Endodermal cell (in vitro differentiated cells): ENCODE data around the gene VPS16. TPM values are rescaled to one million over a fixed set of nuclear protein-coding genes. Genes with fewer than 3 reads are reported as not detected.

Experiments used
- DNase-seq: peaks from one replicate; pipeline ENCODE4 v3.0.0-alpha.2; 2017
- H3K27ac ChIP-seq: 2 replicates; pipeline ENCODE4 v1.5.1; 2013; ENCODE audit warnings: mild to moderate bottlenecking, low read depth, low read length, moderate library complexity
- H3K27me3 ChIP-seq: 2 replicates; pipeline ENCODE4 v1.6.1; 2013; ENCODE audit warnings: mild to moderate bottlenecking, low read length, moderate library complexity; ENCODE audit not compliant: insufficient read depth, control insufficient read depth, poor library complexity, severe bottlenecking
- H3K36me3 ChIP-seq: 2 replicates; pipeline ENCODE4 v1.7.0; 2013; ENCODE audit warnings: mild to moderate bottlenecking, low read length, moderate library complexity; ENCODE audit not compliant: control insufficient read depth, insufficient read depth
- H3K4me1 ChIP-seq: one replicate; pipeline ENCODE4 v1.7.0; 2013; ENCODE audit warnings: low read length; ENCODE audit not compliant: control insufficient read depth, insufficient read depth
- H3K4me3 ChIP-seq: 2 replicates; pipeline ENCODE4 v1.5.1; 2013; ENCODE audit warnings: mild to moderate bottlenecking, low read length, moderate library complexity
- H3K9ac ChIP-seq: 2 replicates; pipeline ENCODE4 v1.6.1; 2013; ENCODE audit warnings: mild to moderate bottlenecking, low read length, moderate library complexity; ENCODE audit not compliant: poor library complexity, severe bottlenecking; ENCODE audit errors: extremely low read depth
- H3K9me3 ChIP-seq: 2 replicates; pipeline ENCODE4 v1.6.1; 2013; ENCODE audit warnings: mild to moderate bottlenecking, low read length, moderate library complexity; ENCODE audit not compliant: control insufficient read depth
- H3K27ac Mint-ChIP-seq: 2 replicates; pipeline ENCODE4 v1.8.0; 2020; ENCODE audit warnings: mixed read lengths
- H3K27me3 Mint-ChIP-seq: 2 replicates; pipeline ENCODE4 v1.8.0; 2021; ENCODE audit warnings: mild to moderate bottlenecking, mixed read lengths; ENCODE audit not compliant: insufficient read depth
- H3K36me3 Mint-ChIP-seq: 2 replicates; pipeline ENCODE4 v1.8.0; 2020; ENCODE audit warnings: low read depth, mixed read lengths
- H3K4me1 Mint-ChIP-seq: 2 replicates; pipeline ENCODE4 v1.8.0; 2020; ENCODE audit warnings: mixed read lengths
- H3K4me3 Mint-ChIP-seq: 2 replicates; pipeline ENCODE4 v1.8.0; 2020; ENCODE audit warnings: mild to moderate bottlenecking, moderate library complexity, mixed read lengths
- H3K9me3 Mint-ChIP-seq: 2 replicates; pipeline ENCODE4 v1.8.0; 2020; ENCODE audit warnings: mild to moderate bottlenecking, mixed read lengths
- CTCF ChIP-seq: fragments of 200-600 bp; sonication (generic); conservative IDR thresholded peaks from 2 replicates; pipeline ENCODE4 v1.5.0; 2021; ENCODE audit warnings: antibody characterized with exemption, mild to moderate bottlenecking
- WGBS, 2 experiments: methylation state at CpG; one replicate each; pipeline versions ENCODE4 v1.1.5 to v1.1.7; 2013; ENCODE audit warnings: missing lambda C conversion rate in 2 of 2, mixed read lengths in 1 of 2; ENCODE audit not compliant: insufficient coverage in 1 of 2, insufficient read length in 1 of 2; 5-methylcytosine and 5-hydroxymethylcytosine counted together
- total RNA-seq, 2 donors: library from RNA; stranded (reverse); fragmentation: NEBNext Ultra II Directional in 1 of 2; extraction: Animal tissue kit (Norgen Biotek cat#: 25700) in 1 of 2; gene quantifications; 2 replicates in 1 of 2; 3 replicates in 1 of 2; pipeline ENCODE4 v1.2.1, GENCODE V29; 2021

The VPS16 gene
- total RNA-seq, 2 donors from 2014 or later: 36.8 to 37.5 TPM

DNA sequence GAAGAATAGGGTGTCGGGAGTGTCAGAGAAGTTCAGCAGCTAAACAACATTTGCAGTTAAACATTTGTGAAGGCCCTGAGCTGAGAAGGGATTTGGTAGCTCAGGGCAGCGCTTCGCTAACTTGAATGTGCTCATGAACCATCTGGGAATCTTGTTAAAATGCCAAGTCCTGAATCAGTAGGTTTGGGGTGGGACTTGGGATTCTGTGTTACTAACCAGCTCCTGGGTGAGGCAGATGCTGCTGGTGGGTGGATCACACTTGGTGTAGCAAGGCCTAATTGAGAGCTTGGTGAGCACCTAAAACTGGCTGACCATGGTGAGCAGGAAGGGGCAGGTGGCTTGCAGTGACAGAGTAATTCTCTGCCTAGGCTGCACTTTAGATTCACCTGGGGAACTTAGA is 38.6 kb downstream of the VPS16 start:
- Mint-ChIP-seq H3K27me3 (no peaks in the 10 kb centered on the region), H3K36me3 (peaks cover 12% of the 10 kb centered on the region), H3K4me3 (no peak overlapping the region), H3K9me3 (no peaks in the 10 kb centered on the region), H3K4me1 (peaks cover 25% of the 10 kb centered on the region), H3K27ac (no peak overlapping the region)
- Histone ChIP-seq H3K36me3 (no peaks in the 10 kb centered on the region), H3K9me3 (no peaks in the 10 kb centered on the region), H3K27me3 (no peaks in the 10 kb centered on the region), H3K27ac (no peak overlapping the region), H3K9ac (no peak overlapping the region), H3K4me3 (no peak overlapping the region), H3K4me1 (peaks cover 9% of the 10 kb centered on the region)
- DNase-seq: no peak
- no peak for TF ChIP-seq CTCF
- WGBS, 2 experiments: 97 to 98% methylated on average over 3 of the region's 3 CpGs

DNA sequence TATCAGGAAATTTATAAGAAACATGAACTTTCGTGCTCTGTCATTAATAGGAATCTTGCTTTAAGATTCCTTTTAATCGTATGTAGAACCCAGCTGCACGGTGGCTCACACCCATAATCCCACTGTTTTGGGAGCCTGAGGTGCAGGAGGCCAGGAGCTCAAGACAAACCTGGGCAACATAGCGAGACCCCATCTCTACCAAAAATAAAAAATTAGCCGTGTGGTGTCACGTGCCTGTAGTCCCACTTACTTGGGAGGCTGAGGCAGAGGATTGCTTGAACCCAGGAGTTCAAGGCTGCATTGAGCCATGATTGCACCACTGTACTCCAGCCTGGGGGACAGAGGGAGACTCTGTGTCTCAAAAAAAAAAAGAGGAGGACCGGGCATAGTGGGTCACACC is 40.1 kb downstream of the VPS16 start:
- Histone ChIP-seq H3K9ac (no peak overlapping the region), H3K9me3 (no peaks in the 10 kb centered on the region), H3K27me3 (no peaks in the 10 kb centered on the region), H3K27ac (no peak overlapping the region), H3K4me1 (no peaks in the 10 kb centered on the region), H3K4me3 (no peak overlapping the region), H3K36me3 (no peaks in the 10 kb centered on the region)
- Mint-ChIP-seq H3K4me1 (peaks cover 15% of the 10 kb centered on the region), H3K36me3 (peaks cover 18% of the 10 kb centered on the region), H3K9me3 (no peaks in the 10 kb centered on the region), H3K27ac (no peak overlapping the region), H3K27me3 (no peaks in the 10 kb centered on the region), H3K4me3 (no peak overlapping the region)
- 72 to 88% methylated on average over 6 to 7 of the region's 7 CpGs for WGBS, 2 experiments
- TF ChIP-seq CTCF: no peak
- DNase-seq: no peak

DNA sequence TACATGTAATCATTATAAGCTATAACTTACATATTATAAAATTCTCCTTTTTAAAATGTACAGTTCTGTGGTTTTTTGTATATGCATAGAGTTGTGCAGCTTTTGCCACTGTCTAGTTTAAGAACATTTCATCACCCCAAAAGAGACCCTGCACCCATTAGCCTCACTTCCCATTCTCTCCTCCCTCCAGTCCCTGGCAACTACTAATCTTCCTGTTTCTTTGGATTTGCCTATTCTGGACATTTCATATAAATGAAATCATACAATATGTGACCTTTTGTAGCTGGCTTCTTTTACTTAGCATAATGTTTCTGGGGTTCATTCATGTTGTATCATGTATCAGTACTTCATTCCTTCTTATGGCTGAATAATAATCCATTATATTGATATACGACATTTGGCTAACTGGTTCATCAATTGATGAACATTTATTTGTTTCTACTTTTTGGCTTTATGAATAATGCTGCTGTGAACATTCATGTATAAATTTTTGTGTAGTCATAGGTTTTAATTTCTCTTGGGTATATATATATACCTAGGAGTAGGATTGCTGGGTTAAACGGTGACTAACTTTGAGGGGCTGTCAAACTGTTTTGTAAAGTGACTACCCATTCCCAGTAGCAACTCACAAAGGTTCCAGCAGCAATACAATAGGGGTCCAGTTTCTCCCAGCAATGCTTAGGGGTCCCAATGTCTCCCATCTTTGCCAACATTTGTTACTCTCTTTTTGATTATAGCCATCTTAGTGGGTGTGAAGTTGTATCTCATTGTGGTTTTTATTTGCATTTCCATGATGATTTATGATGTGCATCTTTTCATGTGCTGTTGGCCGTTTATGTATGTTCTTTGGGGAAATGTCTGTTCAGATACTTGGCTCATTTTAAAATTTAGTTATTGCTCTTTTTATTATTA is 43.4 kb downstream of the VPS16 start:
- H3K27me3 Mint-ChIP-seq: no peaks in the 10 kb centered on the region
- no peaks in the 10 kb centered on the region for H3K36me3 ChIP-seq
- no peaks in the 10 kb centered on the region for H3K9me3 ChIP-seq
- no peak overlapping the region for H3K4me3 ChIP-seq
- H3K4me1 Mint-ChIP-seq: peaks cover 7% of the 10 kb centered on the region
- no peaks in the 10 kb centered on the region for H3K27me3 ChIP-seq
- no peak for DNase-seq
- H3K27ac ChIP-seq: no peak overlapping the region
- H3K27ac Mint-ChIP-seq: no peak overlapping the region
- H3K4me1 ChIP-seq: no peaks in the 10 kb centered on the region
- WGBS, 2 experiments: 90% methylated on average over 3 of the region's 3 CpGs; no CpG with 5 or more reads in 1 of the 2 experiments
- TF ChIP-seq CTCF: no peak
- peaks cover 17% of the 10 kb centered on the region for H3K36me3 Mint-ChIP-seq
- H3K9me3 Mint-ChIP-seq: no peaks in the 10 kb centered on the region
- no peak overlapping the region for H3K4me3 Mint-ChIP-seq
- H3K9ac ChIP-seq: no peak overlapping the region
